ENCODE data around the gene ATN1.

The ATN1 gene

DNA sequence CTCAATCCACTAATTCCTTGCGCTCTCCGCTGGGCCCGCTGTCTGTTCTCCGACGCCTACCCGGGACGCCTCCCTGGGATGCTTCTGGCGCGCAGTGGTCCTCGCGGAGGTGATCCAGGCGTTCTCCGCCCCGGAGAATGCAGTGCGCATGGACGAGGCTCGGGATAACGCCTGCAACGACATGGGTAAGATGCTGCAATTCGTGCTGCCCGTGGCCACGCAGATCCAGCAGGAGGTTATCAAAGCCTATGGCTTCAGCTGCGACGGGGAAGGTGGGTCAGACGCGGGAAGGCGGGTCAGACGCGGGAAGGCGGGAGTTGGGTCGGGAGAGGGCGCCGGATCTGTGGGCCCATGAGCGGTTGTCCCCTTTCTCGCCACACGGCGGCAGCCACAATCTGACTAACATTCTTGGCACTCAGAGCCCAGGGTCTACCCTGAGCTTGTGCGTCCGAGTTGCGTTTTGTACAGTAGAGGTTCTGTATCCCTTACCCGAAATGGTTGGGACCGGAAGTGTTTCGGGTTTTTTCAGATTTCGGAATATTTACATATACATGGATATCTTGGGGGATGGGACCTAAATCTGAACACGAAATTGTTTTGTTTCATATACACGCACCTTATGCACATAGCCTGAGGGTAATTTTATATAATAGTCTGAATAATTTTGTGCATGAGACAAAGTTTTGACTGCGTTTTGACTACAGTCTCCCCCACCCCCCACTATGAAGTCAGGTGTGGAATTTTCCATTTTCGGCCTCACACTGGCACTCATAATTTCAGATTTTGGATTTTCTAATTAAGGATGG is 16.8 kb downstream of the ATN1 start:
- peak; percentile 75 for DNase-seq (ENCODE audit: low read depth)

DNA sequence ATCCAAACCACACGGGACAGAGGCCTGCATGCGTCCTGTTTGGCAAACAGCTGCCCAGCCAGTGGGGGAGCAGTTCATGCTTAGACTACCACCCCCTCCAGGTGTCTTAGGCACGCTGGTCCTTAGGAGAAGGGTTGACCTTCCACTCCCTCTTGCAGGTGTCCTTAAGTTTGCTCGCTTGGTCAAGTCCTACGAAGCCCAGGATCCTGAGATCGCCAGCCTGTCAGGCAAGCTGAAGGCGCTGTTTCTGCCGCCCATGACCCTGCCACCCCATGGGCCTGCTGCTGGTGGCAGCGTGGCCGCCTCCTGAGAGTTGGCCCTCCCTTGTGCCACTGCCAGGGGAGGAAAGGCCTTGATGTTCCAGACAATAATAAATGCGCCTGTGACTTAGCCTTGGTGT is 17.9 kb downstream of the ATN1 start:
- DNase-seq (ENCODE audit: low read depth) = no peak

DNA sequence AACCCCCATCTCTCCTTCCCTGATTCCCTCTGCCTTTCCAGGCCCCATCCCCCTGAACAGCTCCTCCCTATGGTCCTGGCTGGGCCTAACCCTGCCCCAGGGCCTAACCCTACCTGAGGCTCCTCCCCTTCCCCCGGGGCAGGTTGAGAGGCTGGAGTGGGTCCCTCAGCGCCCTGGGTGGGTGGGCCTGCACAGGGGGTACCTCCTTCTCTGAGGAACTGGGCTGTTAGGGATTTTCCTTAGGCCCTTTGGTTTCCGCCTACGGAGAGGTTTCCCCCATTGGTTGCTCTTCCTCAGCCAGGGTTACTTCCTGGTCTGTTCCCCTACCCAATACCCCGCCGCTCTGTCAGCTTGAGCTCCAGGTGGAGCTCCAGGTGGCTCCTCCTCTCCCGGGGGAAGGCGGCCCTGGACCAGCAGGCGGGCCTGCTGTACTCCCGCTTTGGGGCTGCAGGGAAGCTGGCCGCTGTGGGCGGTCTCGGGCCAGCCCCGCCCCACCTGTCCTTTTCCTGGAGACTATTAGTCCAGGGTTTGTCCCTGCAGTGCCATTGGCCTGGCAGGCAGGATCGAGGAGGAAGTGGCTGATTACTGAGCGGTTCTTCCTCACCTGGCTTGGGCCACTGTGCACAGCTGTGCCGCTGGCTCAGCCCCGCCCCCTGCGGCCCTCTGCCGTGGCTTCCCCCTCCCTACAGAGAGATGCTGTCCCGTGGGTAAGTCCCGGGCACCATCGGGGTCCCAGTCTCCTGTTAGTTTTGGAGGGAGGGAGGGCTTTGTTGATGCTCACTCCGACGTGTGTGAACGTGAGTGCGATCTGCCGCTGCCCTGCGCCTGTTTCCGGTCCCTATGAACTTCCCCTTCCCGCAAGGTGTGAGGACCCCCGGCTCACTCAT is 18.5 kb downstream of the ATN1 start:
- no peak for DNase-seq (ENCODE audit: low read depth)

DNA sequence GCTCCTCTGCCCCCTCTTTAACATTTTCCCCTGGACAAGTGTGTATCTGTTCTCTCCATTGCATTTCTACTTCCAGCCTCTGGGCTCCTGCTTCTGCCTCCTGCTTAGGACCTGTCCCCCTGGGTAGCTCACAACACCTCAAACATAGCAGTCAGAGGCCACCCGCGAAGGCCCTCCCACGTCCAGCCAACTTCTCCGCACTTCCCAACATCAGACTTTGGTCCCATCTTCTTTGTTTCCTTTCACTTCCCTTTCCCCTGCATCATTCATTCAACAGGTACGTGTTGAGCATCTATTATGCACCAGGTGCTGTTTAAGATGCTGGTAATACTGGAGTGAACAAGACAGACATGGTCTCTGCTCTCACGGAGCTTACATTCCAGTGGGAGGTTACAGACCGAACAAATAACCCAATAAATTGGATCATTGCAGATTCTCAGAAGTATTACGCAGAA is 19.2 kb downstream of the ATN1 start:
- no peak for DNase-seq (ENCODE audit: low read depth)

DNA sequence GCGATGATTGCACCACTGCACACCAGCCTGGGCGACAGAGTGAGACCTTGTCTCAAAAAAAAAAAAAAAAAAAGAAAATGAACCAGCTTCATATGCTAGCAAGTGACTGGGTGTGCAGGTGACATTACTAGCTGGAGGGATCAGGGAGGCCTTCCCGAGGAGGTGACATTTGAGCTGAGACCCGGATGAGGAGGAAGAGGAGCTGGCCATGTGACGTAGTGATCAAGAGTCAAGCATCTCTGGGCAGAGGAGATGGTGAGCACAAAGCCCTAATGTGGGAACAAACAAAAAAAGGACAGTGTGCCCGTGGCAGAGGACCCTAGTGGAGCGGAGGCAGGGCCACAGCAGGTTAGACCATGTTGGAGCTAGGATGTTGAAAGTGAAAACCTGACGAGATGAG is 19.9 kb downstream of the ATN1 start:
- no peak for DNase-seq (ENCODE audit: low read depth)

DNA sequence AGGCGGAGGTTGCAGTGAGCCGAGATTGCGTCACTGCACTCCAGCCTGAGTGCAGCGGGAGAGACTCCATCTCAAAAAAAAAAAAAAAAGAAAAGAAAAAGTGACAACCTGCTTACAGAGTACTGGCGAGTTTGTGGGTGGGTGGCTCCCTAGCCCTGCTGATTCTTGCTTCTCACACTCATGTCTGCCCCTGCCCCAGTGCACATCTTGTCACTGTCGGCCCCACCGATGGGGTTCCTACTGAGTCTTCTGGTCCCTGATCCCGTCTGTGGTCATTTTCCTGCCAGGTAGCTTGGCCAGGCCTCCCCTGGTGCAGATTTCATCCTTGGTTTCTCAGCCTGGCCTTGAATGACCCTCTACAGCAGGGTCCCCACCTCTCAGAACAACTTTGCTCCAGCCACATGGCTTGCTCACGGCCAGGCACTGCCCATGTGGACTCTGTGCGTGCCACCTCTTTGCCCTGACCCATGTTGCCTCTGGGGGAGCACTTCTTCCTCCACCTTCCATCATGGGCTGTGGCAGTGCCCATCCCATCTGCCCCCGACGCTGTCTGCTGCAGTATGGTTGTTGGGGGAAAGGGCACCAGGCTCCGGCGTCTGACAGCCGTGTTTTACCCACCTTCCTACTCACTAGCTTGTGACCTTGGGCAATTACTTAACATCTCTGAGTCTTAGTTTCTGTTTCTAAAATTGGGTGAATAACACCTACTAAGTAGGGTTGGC is 21.3 kb downstream of the ATN1 start:
- DNase-seq (ENCODE audit: low read depth) = no peak

DNA sequence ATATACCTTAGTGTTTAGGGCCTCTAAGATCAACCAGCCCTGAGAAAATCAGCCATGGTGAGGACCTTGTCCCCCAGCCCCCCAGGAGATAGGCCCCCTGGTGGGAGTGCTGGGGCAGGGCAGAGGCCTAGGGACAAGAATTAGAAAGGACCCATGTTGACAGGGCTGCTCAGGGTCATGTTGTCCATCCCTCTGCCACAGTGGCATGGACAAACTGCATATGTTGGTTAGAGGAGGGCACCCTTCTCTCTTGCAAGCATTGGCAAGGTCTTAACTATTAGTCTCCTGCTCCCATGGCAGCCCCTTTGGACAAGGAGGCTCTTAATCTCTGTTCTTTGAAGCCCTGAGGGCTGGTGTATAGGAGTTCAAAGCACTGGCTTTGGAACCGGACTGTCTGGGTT is 22.6 kb downstream of the ATN1 start:
- DNase-seq (ENCODE audit: low read depth) = no peak

DNA sequence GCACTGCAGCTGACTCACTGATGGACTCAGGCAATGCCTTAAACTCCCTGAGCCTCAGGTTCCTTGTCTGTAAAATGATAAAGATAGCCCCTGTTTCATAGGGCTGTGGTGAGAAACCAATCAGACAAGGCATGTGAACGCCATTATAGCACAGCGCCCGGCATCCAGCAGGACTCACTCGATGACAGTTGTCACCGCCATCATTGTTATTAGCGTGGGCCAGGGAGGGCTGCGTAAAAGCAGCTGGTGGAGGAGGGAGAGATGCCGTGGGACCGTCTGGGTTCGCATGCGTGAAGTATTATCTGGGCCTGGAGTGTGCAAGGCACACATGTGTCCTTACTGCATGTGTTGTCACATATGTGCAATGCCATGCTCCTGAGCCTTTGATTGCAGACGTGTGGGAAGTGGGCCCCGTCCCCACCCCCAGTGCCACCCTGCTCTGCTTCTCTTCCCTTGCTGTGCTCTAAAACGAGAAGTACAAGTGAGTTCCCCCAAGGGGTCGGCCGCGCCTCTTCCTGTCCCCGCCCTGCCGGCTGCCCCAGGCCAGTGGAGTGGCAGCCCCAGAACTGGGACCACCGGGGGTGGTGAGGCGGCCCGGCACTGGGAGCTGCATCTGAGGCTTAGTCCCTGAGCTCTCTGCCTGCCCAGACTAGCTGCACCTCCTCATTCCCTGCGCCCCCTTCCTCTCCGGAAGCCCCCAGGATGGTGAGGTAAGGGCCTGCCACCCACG is 23.2 kb downstream of the ATN1 start, which contains the start of gene PTPN6:
Gene PTPN6 (plus strand): TSS at position 546 of the 730 bp plus-strand sequence. CDS start 157 bp downstream, at position 703.
- no peak for DNase-seq (ENCODE audit: low read depth)

DNA sequence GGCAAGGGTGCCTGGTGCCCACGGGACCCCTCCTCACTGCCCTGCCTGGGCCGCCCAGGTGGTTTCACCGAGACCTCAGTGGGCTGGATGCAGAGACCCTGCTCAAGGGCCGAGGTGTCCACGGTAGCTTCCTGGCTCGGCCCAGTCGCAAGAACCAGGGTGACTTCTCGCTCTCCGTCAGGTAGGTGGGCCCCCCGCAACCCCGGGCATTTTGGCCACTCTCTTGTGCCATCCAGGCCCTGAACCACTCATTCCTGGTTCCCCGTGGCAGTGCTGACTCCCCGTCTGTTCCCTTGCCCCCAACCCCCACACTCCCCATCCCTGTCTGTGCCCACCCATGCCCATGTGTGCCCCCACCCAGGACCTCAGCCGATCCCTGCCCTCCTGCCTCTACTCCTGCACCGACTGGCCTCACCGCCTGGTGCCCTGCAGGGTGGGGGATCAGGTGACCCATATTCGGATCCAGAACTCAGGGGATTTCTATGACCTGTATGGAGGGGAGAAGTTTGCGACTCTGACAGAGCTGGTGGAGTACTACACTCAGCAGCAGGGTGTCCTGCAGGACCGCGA is 23.9 kb downstream of the ATN1 start:
- DNase-seq (ENCODE audit: low read depth) = no peak

DNA sequence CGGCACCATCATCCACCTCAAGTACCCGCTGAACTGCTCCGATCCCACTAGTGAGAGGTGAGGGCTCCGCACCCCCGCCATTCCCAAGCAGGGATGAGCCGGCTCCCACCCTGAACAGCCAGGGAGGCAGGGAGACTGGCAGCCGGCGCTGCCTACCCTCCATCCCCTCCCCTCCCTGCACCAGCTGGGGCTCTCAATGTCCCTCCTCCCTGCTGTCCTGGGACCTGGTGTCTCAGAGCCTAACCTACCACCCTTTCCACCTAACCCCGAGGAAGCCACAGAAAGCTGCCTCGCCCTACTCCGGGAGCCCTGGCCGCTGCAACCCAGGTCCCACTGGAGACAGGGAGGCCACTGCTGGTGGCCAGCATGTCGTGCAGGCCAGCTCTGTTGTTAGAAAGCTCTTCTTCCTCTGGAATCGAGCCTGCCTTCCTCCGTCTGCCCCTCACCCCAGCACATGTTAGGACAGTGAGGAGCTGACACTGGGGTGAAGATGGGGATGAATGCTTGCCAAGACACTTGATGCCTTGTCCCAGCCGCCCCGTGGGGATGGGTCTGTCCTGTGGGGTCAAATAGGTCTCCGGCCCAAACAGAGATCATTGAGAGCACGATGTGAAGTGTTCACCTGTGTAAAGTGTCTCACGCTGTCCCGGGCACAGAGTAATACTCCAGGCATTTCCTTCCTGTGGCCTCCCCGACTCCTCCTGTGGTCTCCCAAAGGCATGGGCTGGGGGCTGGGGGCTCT is 24.5 kb downstream of the ATN1 start:
- no peak for DNase-seq (ENCODE audit: low read depth)

DNA sequence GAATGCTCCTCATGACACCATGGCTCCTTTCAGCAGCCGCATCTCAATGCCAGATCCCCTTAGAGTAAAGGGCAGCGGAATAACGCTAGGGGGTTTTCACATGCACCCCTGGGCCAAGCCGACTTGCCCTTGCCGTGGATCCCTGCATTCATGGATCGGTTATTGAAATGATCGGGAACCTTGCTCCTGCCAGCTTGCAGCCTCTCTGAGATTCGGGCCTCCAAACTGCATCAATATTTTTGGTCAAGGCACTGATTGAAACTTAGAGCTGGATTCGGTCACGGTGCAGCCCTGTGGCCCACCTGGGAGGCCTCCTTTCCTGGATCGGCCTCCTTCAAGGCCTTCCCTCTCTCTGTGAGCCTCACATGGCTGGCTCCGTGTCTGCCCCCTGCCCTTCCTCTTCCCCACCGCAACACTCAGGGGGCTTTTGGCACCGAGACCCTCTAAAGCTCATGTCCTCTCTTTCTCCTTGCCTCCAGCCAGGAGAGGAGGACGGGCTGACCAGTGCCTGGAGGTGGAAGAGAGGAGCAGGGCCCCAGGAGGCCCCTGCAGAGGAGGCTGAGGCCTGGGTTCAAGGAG is 25.2 kb downstream of the ATN1 start:
- DNase-seq (ENCODE audit: low read depth) = no peak

DNA sequence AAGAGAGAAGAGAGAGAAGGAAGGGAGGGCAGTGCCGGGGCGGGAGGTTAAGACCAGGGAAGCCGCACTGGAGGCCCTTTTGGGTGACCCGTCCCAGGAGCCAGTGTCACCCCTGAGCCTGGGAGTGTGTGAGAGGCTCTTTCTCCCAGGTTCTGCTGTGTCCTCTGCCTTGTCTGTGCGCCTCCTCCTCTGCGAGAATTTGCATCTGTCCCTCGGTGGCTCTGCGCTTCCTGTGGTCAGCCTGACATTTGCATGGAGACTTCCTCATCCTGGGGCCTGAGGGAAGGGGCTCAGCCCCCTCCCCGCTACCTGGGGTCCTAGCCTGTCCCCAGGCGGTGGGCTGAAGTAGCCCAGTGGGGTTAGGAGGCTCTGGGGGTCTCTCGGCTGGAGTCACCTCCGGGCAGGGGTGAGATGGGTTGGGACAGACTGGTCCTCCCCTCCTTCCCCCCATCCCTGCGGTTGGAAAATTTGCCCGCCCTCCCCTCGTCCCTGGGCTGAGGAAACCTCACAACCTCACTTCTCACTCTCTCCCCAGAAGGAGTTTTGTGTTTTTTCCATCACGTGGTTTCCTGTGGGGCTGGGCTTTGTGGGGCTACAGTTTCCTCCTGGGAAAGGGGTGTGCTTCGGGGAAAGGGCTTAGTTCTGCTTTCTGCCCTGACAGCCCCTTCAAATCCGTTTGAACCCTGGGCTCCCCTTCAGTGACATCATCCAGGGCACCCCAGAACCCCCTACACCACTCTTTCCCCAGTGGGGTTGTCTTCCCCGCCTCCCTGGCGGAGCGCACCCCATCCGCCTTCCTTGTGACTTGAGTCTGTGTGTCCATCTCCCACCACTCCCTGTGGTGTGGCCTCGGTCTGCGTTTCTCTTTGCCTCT is 25.9 kb downstream of the ATN1 start:
- no peak for DNase-seq (ENCODE audit: low read depth)

DNA sequence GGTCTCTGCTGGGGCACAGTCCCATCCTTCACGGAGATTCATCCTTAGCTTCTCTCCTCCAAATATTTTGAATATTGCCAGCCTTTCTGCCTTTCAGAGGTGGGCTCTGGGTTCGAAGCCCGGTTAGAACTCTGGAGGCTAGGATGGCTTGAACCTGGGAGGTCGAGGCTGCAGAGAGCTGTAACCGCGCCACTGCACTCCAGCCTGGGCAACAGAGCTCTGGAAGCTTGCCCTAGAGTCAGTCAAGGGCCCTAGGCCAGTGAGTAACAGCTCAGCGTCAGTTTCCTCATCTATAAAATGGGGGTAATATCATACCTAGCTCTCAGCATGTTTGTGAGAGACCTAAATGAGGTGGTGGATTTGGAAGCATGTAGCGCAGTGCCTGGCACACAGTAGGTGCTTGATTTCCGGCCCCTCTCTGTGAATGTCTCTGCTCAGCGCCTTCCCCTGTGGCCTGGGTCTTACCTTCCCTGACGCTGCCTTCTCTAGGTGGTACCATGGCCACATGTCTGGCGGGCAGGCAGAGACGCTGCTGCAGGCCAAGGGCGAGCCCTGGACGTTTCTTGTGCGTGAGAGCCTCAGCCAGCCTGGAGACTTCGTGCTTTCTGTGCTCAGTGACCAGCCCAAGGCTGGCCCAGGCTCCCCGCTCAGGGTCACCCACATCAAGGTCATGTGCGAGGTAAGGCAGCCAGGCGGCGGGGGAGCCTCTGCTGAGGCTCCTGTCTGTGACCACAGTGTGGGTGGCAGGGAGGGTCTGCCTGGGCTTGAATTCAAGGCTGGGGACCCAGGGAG is 26.8 kb downstream of the ATN1 start:
- no peak for DNase-seq (ENCODE audit: low read depth)

DNA sequence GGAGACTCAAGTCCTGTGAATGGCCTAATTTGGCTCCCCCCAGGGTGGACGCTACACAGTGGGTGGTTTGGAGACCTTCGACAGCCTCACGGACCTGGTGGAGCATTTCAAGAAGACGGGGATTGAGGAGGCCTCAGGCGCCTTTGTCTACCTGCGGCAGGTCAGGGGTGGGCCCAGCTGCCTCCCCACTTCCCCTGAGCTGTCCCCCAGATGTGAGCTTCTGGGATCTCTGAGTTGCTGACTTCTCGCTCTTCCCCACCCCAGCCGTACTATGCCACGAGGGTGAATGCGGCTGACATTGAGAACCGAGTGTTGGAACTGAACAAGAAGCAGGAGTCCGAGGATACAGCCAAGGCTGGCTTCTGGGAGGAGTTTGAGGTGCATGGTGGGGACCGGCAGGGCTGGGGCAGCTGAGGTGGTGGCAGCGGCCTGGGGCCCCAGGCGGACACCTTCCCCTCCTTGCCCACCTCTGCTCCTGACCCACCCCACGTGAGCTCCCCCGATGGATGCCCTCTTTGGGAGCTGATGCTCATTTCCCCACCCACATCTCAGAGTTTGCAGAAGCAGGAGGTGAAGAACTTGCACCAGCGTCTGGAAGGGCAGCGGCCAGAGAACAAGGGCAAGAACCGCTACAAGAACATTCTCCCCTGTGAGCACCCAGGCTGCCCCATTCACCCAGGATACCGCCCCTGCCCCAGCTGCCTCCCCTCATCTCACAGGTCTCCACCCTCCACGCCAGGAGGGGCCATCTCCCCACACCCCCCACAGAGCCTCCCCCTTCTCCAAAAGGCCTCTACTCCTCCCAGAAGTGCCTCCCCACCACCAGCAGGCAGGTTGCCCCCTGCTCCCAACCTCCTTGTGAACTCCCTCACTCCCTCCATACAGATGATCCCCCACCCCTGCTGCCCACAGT is 27.6 kb downstream of the ATN1 start:
- DNase-seq (ENCODE audit: low read depth) = no peak

DNA sequence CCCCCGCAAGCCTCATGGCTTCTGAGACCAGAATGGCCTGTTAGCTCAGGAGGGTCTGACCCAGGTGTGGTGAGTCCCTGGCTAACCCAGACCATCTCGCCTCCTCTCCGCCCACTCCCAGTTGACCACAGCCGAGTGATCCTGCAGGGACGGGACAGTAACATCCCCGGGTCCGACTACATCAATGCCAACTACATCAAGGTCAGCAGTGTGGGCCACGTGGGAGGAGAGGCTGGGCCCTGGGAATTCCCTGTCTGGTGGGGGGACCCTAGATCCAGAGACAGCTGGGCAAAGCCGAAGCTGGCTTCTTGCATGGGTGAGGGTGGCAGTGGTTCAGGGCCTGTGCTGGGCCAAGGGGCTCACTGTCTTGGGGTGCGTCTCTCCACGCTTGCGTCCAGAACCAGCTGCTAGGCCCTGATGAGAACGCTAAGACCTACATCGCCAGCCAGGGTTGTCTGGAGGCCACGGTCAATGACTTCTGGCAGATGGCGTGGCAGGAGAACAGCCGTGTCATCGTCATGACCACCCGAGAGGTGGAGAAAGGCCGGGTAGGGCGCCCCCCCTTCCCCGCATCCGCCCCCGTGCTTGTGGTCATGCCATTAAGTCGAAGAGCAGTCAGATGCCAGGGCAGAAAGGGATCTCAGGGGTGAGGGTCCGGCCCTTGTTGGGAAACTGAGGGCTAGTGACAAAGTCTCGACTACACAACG is 28.4 kb downstream of the ATN1 start:
- no peak for DNase-seq (ENCODE audit: low read depth)

DNA sequence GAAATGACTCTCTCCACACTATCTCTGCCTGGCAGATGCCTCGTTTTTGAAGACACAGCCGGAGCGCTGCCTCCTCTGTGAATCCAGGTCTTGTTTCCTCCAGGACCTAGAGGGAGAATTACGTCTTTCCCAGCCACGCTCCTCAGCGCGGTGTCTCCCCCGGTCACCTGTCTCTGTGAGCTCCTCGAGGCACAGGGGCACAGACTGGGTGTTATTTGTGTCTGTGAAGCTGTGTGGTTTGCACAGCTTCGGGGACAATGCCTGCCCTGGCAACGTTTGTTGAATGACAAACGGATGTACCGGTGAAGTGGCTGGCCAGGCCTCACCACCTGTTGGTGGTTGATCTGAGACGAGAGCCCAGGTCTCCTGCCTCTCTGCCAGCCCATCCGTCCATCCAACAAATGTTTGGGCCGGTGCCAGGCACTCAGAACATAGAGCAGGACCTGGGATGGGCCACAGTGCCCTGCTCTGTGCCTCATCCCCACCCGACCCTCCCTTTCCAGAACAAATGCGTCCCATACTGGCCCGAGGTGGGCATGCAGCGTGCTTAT is 29.5 kb downstream of the ATN1 start:
- no peak for DNase-seq (ENCODE audit: low read depth)

Measured in GM04504 (cell line).